A673 (cell line): ENCODE data around the gene ERBIN. TPM values are rescaled to one million over a fixed set of nuclear protein-coding genes. Genes with fewer than 3 reads are reported as not detected.

ENCODE experiments used
- BruUV-seq: library from RNA; stranded (reverse); fragments of 400-500 nt; replicated peaks from 2 replicates; lab custom pipeline; 2021; lab: Mats Ljungman, UMichigan
- CTCF ChIA-PET: fragments of 300-600 bp; sonication (Branson Sonifier 250); formaldehyde crosslinking; loops from one replicate; lab custom pipeline; 2022; ENCODE audit warnings: antibody characterized with exemption; lab: Charles Lee
- POLR2A ChIA-PET: fragments of 300-600 bp; sonication (Branson Sonifier 250); formaldehyde crosslinking; loops from one replicate; lab custom pipeline; 2022; ENCODE audit warnings: antibody characterized with exemption; ENCODE audit not compliant: low non-redundant PET; lab: Charles Lee
- DNase-seq: peaks from one replicate; pipeline ENCODE4 v3.0.0-alpha.2; 2015; ENCODE audit warnings: low spot score
- H3K27ac ChIP-seq: fragments of 200-600 bp; sonication (generic); 2 replicates; pipeline ENCODE4 v1.5.1; 2016; ENCODE audit warnings: mixed run types, low read depth, mild to moderate bottlenecking, mixed read lengths, antibody characterized with exemption, low read length; ENCODE audit not compliant: poor library complexity, severe bottlenecking
- H3K27me3 ChIP-seq: fragments of 200-600 bp; sonication (generic); replicated peaks from 2 replicates; pipeline ENCODE4 v1.6.1; 2017; ENCODE audit warnings: mixed run types, low read depth, mild to moderate bottlenecking, mixed read lengths, antibody characterized with exemption, low read length; ENCODE audit not compliant: insufficient read depth, poor library complexity
- H3K36me3 ChIP-seq: fragments of 200-600 bp; sonication (generic); 2 replicates; pipeline ENCODE4 v1.6.1; 2016; ENCODE audit warnings: mixed run types, mild to moderate bottlenecking, mixed read lengths, antibody characterized with exemption, low read length; ENCODE audit not compliant: insufficient read depth, poor library complexity, severe bottlenecking
- H3K4me1 ChIP-seq: fragments of 200-600 bp; sonication (generic); 2 replicates; pipeline ENCODE4 v1.6.1; 2017; ENCODE audit warnings: mixed run types, mild to moderate bottlenecking, mixed read lengths, antibody characterized with exemption, low read length; ENCODE audit not compliant: insufficient read depth, poor library complexity, severe bottlenecking
- H3K4me3 ChIP-seq: fragments of 200-600 bp; sonication (generic); 2 replicates; pipeline ENCODE4 v1.5.1; 2016; ENCODE audit warnings: low read depth, mixed run types, mild to moderate bottlenecking, mixed read lengths, low read length; ENCODE audit not compliant: poor library complexity, severe bottlenecking
- H3K9me3 ChIP-seq: fragments of 200-600 bp; sonication (generic); 2 replicates; pipeline ENCODE4 v1.6.1; 2016; ENCODE audit warnings: mixed run types, low read depth, mild to moderate bottlenecking, mixed read lengths, antibody characterized with exemption, low read length; ENCODE audit not compliant: poor library complexity, severe bottlenecking
- CTCF ChIP-seq: fragments of 300-800, 200-600 bp; sonication (generic); conservative IDR thresholded peaks from 2 replicates; pipeline ENCODE4 v1.5.1; 2017; ENCODE audit warnings: low read depth, mild to moderate bottlenecking, antibody characterized with exemption, low read length, moderate library complexity, mixed read lengths
- EZH2 ChIP-seq: fragments of 200-600 bp; sonication (generic); IDR thresholded peaks from 2 replicates; pipeline ENCODE4 v1.6.1; 2017; ENCODE audit warnings: borderline replicate concordance, low read depth, mild to moderate bottlenecking, mixed read lengths, antibody characterized with exemption, low read length; ENCODE audit not compliant: poor library complexity, severe bottlenecking
- intact Hi-C: fragments of 100-400 bp; cut with micrococcal nuclease; formaldehyde crosslinking; loops from one replicate; pipeline ENCODE4 v1.10.0; 2022; ENCODE audit not compliant: unreplicated experiment
- total RNA-seq: library from RNA; stranded (reverse); gene quantifications from 2 replicates; pipeline ENCODE4 v1.2.3, GENCODE V29; 2021

Gene ERBIN
- total RNA-seq, 1 experiment from 2014 or later = 47.5 TPM

GRCh38 chr5:66066826-66067225 is 140.5 kb downstream of the ERBIN start:
- no peak for DNase-seq
- intact Hi-C loops = no loop called here
- Histone ChIP-seq H3K27ac (no peak overlapping the region), H3K9me3 (no peaks in the 10 kb centered on the region), H3K4me3 (no peak overlapping the region), H3K27me3 (no peaks in the 10 kb centered on the region), H3K36me3 (no peaks in the 10 kb centered on the region), H3K4me1 (no peaks in the 10 kb centered on the region)
- no TSS peak for BruUV-seq
- TF ChIP-seq CTCF (no peak), EZH2 (no peak)
- ChIA-PET POLR2A (no interaction called here), CTCF (no interaction called here)

GRCh38 chr5:66072031-66072430 is 145.7 kb downstream of the ERBIN start:
- no peaks in the 10 kb centered on the region for H3K27me3 ChIP-seq
- peaks cover 3% of the 10 kb centered on the region for H3K36me3 ChIP-seq
- H3K4me3 ChIP-seq = no peak overlapping the region
- ChIA-PET CTCF (no interaction called here), POLR2A (no interaction called here)
- no peak overlapping the region for H3K27ac ChIP-seq
- DNase-seq = no peak
- no peaks in the 10 kb centered on the region for H3K4me1 ChIP-seq
- intact Hi-C loops = no loop called here
- BruUV-seq = no TSS peak
- no peaks in the 10 kb centered on the region for H3K9me3 ChIP-seq
- TF ChIP-seq CTCF = no peak
- TF ChIP-seq EZH2 = no peak

- intact Hi-C loops = no loop called here
- no peak for DNase-seq
- no peak overlapping the region for H3K4me3 ChIP-seq
- no peak for TF ChIP-seq CTCF
- TF ChIP-seq EZH2 = no peak
- H3K36me3 ChIP-seq = peaks cover 6% of the 10 kb centered on the region
- POLR2A ChIA-PET = no interaction called here
- H3K9me3 ChIP-seq = no peaks in the 10 kb centered on the region
- no TSS peak for BruUV-seq
- H3K27ac ChIP-seq = no peak overlapping the region
- no peaks in the 10 kb centered on the region for H3K4me1 ChIP-seq
- CTCF ChIA-PET = no interaction called here
- no peaks in the 10 kb centered on the region for H3K27me3 ChIP-seq
Measured at GRCh38 chr5:66074901-66075300, 148.5 kb downstream of the ERBIN start.
